Stimulated activated CD4-positive, alpha-beta T cell treated with anti-CD3 and anti-CD28 coated beads, TNF-alpha, amount 100 ng/mL, for 48 hours (primary cell): Measurements from ENCODE around the gene SOD2.
"Not testable (repeated sequence)": the region's sequence is repeated elsewhere in the genome, so short reads cannot be mapped to it uniquely, and the experiment has no call there.

Experiments used
- DNase-seq, 3 donors: peaks; one replicate each; pipeline ENCODE4 v3.0.0-alpha.2; 2020; ENCODE audit warnings: low read depth in 3 of 3

SOD2 gene

GRCh38 chr6:159682810-159683209, 10.2 kb downstream of the SOD2 start:
- DNase-seq, result no peak

DNA sequence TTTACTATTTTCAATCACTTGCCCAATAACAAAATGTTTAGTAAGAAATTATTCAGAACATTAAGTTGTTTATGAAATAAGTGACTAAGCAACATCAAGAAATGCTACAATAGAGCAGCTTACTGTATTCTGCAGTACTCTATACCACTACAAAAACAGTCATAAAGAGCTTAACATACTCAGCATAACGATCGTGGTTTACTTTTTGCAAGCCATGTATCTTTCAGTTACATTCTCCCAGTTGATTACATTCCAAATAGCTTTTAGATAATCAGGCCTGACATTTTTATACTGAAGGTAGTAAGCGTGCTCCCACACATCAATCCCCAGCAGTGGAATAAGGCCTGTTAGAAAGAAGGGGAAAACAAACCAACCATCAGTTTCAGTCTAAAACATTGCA, 10.7 kb downstream of the SOD2 start:
- no peak for DNase-seq

DNA sequence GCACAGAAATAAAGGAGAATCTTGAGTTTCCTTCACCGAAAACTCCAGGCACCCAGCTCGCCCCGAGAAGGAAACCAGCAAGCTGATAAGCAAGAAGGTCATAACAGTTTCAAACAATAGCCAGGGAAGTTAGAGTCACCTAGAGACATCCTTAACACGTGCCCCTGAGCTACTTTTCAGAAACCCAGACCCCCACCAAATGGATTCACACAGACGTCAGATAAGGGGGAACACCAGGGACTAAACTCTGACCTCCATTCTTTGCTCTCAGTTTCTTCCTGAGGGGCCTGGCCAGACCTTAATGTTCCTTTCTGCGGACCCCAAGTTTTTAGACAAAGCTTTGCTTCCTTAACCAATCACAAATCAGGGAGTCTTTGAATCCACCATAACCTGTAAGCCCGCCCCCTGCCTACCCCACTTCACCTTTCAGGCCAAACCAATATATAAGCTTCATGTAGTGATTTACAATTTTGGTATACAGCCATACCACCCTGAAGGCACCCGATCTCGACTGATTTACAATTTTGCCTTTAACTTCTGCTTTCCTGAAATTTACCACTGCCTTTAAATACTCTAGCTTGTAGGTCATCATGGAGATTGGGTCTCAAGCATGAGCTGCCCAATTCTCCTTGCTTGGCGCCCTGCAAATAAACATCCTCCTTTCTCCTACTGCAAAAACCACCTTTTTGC, 11.7 kb downstream of the SOD2 start:
- DNase-seq, result no peak

DNA sequence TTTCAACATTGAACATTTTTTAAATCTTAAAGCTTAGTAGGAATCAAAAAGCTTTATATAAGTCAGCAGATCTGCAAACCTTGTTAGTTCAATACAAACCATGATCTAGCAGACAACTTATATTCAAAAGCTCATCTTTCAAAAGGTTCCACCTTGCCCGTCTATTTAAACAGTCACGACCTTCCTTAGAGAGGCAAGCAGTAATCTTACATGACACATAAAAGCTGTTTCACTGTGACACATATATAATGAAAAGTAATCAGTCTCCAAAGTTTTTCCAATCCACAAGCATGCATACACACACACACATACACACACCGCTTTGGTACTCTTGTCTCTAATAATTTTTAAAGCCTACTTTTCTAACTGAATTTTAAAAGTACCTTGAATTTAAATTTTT, 12.9 kb downstream of the SOD2 start:
- no peak for DNase-seq

DNA sequence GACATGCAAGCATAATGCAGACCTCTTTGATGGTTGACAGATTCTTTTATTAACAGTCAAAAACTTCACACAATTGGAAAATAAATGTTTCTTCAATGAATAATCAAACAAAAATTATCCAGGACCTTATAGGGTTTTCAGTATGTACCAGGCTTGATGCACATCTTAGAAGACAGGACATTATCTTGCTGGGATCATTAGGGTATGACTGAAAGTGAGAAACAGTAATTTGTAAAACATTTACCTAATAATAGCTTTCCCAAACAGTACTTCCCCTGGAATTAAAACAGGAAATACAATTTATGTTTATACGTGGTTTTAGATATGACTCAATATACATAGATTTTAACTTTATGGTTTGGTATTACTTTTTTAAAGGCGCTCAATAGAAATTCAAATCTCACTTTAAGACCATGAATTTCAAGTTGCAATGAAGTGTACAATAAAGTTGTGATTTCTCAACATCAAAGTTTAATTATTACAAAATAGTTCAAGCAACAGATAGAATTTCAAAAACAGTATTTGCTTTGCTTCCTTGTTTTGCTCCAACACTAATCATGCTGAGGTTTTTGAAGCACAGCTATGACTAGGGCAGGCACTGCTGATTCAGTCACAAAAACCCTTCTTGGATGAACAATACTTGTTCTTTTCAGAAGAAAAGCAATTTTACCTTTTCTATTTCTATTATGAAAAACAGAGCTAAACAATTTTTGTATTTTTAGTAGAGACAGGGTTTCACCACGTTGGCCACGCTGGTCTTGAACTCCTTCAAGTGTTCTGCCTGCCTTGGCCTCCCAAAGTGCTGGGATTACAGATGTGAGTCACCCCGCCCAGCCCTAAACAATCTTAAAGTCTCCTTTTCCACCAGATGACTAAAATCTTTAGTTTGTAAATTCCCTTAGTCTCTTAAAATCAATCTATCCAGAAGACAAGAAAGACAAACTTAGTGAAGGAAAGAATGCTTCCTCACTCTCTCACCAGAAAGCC, 13.7 kb downstream of the SOD2 start:
- peak in 1 of 3 donors; percentile 36 for DNase-seq

- no peak for DNase-seq
These were observed 14.5 kb downstream of the SOD2 start for GRCh38 chr6:159678574-159678973.

DNA sequence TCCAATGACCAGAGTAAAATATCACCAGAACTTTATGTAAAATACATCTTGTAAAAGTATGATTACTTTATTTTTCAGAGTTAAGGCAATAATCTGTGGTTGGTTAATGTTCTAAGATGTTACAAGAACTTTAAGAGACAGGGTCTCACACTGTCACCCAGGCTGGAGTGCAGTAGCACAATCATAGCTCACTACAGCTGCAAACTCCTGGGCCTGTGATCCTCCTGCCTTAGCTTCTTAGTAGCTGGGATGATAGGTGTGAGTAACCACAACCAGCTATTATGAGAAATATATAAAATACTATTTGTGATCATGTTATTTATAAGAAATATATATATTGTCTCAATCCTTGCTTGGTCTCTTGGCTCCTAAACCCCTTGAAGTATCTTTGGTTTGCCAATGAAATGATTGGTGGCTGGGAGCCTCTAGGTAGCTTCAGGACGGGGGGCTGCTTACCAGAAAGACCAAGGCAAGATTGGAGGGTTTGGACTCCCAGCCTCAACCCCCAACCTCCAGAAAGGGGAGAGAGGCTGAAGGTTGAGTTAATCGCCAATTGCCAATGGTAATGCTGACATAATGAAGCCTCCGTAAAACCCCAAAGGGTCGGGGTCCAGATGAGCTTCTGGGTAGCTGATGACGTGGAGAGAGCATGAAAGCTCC, 15.4 kb downstream of the SOD2 start:
- DNase-seq, result no peak

DNA sequence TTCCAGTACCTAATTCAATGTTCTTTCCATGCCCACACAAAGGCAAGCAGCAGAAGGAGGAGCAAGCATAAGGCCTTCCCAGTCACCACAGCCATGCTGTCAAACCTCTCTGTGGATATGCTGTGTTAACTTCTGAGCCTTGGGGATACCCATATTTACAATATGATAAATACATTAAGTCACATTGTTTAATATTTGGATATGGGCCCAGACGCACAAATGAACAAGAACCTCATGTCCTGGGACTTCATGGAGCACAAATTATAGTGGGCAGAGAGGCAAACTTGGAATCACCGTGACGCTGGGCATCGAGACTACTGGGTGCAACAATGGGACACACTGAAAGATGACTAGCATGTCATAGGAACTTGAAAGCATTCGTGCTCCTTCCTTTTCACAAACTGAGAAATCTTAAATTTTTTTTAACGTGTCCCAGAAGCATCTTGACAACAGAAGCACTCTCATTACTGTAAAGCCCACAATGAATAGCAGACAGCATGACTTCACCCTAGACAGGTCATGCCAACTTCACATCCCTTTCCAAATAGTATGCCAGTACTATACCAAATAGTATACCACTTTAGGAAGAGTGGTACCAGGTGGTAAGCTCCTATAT, 16.0 kb downstream of the SOD2 start:
- no peak for DNase-seq

- DNase-seq, result not testable (repeated sequence)
These were observed 16.8 kb downstream of the SOD2 start for GRCh38 chr6:159676236-159676635.

DNA sequence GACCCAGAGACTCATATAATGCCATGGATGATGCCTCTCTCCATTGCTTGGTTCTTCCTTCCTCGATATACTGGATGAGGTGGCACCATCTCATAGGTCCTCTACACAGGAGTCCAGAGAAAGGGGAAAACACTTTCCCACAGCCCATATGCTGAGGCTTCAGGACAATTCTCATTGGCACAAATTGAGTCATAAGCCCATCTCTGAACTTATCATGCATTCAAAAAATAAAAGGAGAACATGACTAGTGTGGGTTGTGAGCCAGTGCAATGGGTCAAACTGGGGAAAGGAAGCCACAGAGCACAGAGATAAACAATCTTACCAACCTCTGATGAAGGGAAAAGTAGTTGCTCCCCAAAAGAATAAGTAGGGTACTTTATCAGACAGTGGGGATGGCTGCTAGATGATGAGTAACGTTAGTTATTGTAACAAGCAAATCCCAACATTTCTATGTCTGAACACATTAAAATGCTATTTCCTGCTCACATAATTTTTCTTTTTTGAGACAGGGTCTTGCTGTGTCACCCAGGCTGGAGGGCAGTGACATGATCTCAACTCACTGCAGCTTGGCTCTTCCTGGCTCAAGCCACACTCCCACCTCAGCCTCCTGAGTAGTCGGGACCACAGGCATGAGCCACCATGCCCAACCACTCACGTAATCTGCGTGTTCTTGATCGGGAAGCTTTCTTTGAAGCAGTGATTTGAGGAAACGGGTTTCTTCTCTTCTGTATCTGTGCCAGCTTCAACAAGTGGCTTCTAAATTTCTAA, 27.0 kb downstream of the SOD2 start:
- no peak for DNase-seq

- not testable (repeated sequence) for DNase-seq
These were observed 29.6 kb downstream of the SOD2 start for GRCh38 chr6:159663368-159663889.

DNA sequence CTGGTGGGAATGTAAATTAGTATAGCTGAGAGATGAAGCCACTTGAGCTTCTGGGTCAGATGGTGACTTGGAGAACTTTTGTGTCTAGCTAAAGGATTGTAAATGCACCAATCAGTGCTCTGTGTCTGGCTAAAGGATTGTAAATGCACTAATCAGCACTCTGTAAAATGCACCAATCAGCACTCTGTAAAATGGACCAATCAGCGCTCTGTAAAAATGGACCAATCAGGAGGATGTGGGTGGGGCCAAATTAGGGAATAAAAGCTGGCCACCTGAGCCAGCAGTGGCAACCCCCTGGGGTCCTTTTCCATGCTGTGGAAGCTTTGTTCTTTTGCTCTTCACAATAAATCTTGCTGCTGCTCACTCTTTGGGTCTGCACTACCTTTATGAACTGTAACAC, 31.1 kb downstream of the SOD2 start:
- DNase-seq, result not testable (repeated sequence)

DNA sequence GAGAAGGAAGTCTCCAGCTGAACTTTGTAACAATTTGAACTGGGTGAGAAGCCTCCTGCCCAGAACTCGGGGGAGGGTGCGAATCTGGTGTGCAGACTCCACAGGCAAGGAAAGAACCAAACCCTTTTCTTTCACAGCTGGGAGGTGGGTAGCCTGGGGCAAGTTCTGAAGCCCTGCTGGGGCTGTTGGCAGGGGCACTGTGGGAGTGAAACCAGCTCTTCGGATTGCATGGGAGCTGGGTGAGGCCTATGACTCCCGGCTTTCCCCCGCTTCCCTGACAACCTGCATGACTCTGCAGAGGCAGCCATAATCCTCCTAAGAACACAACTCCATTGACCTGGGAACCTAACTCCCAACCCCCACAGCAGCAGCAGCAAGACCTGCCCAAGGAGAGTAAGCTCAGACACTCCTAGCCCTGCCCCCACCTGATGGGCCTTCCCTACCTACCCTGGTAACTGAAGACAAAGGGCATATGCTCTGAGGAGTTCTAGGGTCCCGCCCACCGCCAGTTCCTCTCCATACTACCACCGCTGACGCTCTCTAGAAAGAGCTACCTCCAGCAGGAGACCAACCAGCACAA, 37.5 kb downstream of the SOD2 start:
- no peak for DNase-seq

- DNase-seq, result no peak
These were observed 38.5 kb downstream of the SOD2 start for GRCh38 chr6:159654483-159655098.

DNA sequence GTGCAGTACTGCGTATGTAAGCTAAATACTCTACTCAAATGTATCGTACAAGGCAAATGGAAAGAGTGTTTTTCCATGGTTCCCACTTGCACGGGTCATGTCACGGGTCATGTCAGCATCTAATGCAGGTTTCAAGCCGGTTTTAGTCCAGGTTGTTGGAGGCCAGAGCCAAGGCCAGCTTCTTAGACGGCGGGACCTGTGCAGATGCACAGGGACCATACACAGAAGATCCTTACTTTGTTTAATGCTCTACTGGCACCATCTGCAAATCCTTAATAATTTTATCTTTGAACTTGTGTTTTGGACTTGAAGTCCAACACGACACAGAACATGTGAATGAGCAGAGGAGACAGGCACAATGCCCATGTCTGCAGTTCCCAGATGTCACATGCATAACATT, 42.7 kb downstream of the SOD2 start:
- no peak for DNase-seq

DNA sequence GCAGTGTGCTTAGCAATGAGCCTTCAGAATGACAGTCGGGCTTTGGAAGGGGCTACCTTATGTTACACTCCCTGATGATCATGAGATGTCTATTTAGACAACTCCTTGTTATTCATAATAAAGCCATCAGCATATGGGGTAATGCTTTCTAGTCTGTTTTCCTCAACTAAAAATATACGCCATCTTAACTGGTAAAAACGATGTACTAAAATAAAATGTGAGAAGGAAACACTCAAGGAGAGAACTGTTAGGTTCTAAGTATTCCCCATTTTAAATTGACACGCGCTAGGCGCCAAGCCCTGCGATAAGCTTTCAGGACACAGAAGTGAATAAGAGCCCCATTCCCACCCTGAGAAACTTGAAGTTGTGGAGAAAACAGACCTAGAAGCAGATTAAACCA, 43.6 kb downstream of the SOD2 start:
- no peak for DNase-seq

DNA sequence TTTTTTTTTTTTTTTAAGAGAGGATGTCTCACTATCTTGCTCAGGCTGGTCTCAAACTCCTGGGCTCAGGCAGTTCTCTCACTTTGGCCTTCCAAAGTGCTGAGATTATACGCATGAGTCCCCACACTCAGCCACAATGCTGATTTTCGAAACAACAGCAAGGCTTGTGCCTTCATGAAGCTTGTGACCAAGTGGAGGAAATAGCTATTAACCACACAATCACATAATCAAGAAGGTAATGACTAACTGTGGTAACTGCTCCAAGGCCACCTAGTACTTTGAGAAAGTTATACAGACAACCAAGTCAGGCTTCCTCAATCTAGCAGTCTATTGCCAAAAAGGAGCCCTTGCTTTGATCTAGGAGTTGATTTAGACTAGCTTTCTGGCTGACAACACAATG, 46.3 kb downstream of the SOD2 start:
- no peak for DNase-seq

- no peak for DNase-seq
These were observed 46.9 kb downstream of the SOD2 start for GRCh38 chr6:159646116-159646515.

DNA sequence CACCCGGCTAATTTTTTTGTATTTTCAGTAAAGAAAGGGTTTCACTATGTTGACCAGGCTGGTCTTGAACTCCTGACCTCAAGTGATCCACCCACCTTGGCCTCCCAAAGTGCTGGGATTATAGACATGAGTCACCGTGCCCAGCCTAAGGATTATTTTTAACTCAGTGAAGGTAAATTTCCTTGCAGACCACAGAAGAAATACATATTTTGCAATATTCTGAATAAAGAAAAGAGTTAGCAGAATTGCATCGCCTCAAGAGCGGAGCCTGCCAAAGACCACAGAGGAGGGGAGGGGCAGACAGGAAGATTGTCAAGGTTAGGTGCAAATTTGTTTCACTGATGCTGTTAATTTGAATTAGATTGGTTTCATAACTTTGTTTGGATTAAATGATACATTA, 47.4 kb downstream of the SOD2 start:
- DNase-seq, result no peak
